HCT116 (cell line): ENCODE results near the gene SMAD9. TPM values are rescaled to one million over a fixed set of nuclear protein-coding genes. Genes with fewer than 3 reads are reported as not detected.

ENCODE experiments used
- ATAC-seq: fragments of 200-7000 bp; cut with Tn5 transposase; 2 replicates; pipeline ENCODE4 v1.9.1; 2020; ENCODE audit warnings: mild to moderate bottlenecking, moderate library complexity
- BruUV-seq: library from RNA; stranded (reverse); fragments of 400-500 nt; replicated peaks from 2 replicates; lab custom pipeline; 2021; lab: Mats Ljungman, UMichigan
- CTCF ChIA-PET: fragments of 300-600 bp; sonication (Branson Sonifier 250); formaldehyde crosslinking; loops from one replicate; lab custom pipeline; 2021; ENCODE audit warnings: antibody characterized with exemption; lab: Charles Lee
- POLR2A ChIA-PET: fragments of 300-600, 350-600 bp; sonication (Branson Sonifier 250); formaldehyde crosslinking; loops from one replicate; lab custom pipeline; 2021; ENCODE audit warnings: antibody characterized with exemption; lab: Charles Lee
- RAD21 ChIA-PET, 2 experiments: fragments of 300-600 bp; sonication (Branson Sonifier 250); formaldehyde crosslinking; loops; one replicate each; lab custom pipeline; 2023; ENCODE audit warnings: low total read pairs in 2 of 2; ENCODE audit not compliant: uncharacterized antibody in 2 of 2, unreplicated experiment in 2 of 2, low non-redundant PET in 1 of 2; lab: Charles Lee
- DNase-seq: peaks from one replicate; pipeline ENCODE4 v3.0.0-alpha.2; 2010; ENCODE audit warnings: low read depth, low spot score
- H2AFZ ChIP-seq: fragments of 200-600 bp; shearing (Covaris generic), sonication (generic); 2 replicates; pipeline ENCODE4 v1.6.1; 2017; ENCODE audit warnings: low read depth, mixed run types, mixed read lengths, antibody characterized with exemption, low read length; ENCODE audit not compliant: poor library complexity, severe bottlenecking
- H3K27ac ChIP-seq: 2 replicates; pipeline ENCODE4 v1.5.1; 2012; ENCODE audit warnings: low read depth, low read length
- H3K27me3 ChIP-seq: fragments of 200-600 bp; sonication (generic); 2 replicates; pipeline ENCODE4 v1.6.1; 2016; ENCODE audit warnings: mixed run types, low read length, mixed read lengths; ENCODE audit not compliant: insufficient read depth
- H3K36me3 ChIP-seq, 2 experiments: fragments of 200-500 bp in 1 of 2; fragments of 200-600 bp in 1 of 2; sonication (Bioruptor generic) in 1 of 2; sonication (generic) in 1 of 2; 2 replicates each; pipeline versions ENCODE4 v1.5.1 to v1.6.1; 2014 to 2016; ENCODE audit warnings: low read length in 2 of 2, inconsistent platforms in 1 of 2, mixed read lengths in 1 of 2, mixed run types in 1 of 2; ENCODE audit not compliant: insufficient read depth in 2 of 2, control insufficient read depth in 1 of 2
- H3K4me1 ChIP-seq, 2 experiments: fragments of 200-600 bp in 1 of 2; sonication (generic) in 1 of 2; 2 replicates each; pipeline versions ENCODE4 v1.5.1 to v1.6.1; 2012 to 2017; ENCODE audit warnings: low read length in 2 of 2, inconsistent platforms in 1 of 2, mild to moderate bottlenecking in 1 of 2, mixed read lengths in 1 of 2, mixed run types in 1 of 2, moderate library complexity in 1 of 2; ENCODE audit not compliant: insufficient read depth in 2 of 2, control insufficient read depth in 1 of 2
- H3K4me2 ChIP-seq: fragments of 200-600 bp; sonication (generic); 2 replicates; pipeline ENCODE4 v1.6.1; 2017; ENCODE audit warnings: mixed run types, low read length, mixed read lengths
- H3K4me3 ChIP-seq, 2 experiments: fragments of 200-600 bp in 1 of 2; sonication (generic) in 1 of 2; replicated peaks in 1 of 2; 2 replicates each; pipeline ENCODE4 v1.5.1; 2011 to 2016; ENCODE audit warnings: low read length in 2 of 2, control low read depth in 1 of 2, low read depth in 1 of 2, mild to moderate bottlenecking in 1 of 2, mixed read lengths in 1 of 2, mixed run types in 1 of 2
- H3K79me2 ChIP-seq: fragments of 200-600 bp; sonication (generic); 2 replicates; pipeline ENCODE4 v1.6.1; 2017; ENCODE audit warnings: mild to moderate bottlenecking, mixed run types, low read length, moderate library complexity, mixed read lengths; ENCODE audit not compliant: insufficient read depth
- H3K9ac ChIP-seq: fragments of 200-600 bp; sonication (generic); 2 replicates; pipeline ENCODE4 v1.6.1; 2016; ENCODE audit warnings: low read length, mixed read lengths
- H3K9me2 ChIP-seq: fragments of 200-600 bp; sonication (generic), shearing (Covaris generic); 2 replicates; pipeline ENCODE4 v1.6.1; 2017; ENCODE audit warnings: mixed run types, mild to moderate bottlenecking, moderate library complexity; ENCODE audit not compliant: insufficient read depth
- H3K9me3 ChIP-seq, 2 experiments: fragments of 200-500 bp in 1 of 2; fragments of 200-600 bp in 1 of 2; sonication (Bioruptor generic) in 1 of 2; sonication (generic) in 1 of 2; 2 replicates each; pipeline ENCODE4 v1.6.1; 2014 to 2017; ENCODE audit warnings: low read length in 2 of 2, mixed read lengths in 2 of 2, inconsistent platforms in 1 of 2, low read depth in 1 of 2, mild to moderate bottlenecking in 1 of 2, mixed run types in 1 of 2, moderate library complexity in 1 of 2; ENCODE audit not compliant: control insufficient read depth in 1 of 2, insufficient read depth in 1 of 2
- H4K20me1 ChIP-seq: fragments of 200-600 bp; sonication (generic), shearing (Covaris generic); 2 replicates; pipeline ENCODE4 v1.6.1; 2017; ENCODE audit warnings: mixed run types, mild to moderate bottlenecking, moderate library complexity; ENCODE audit not compliant: insufficient read depth
- CBX3 ChIP-seq: IDR thresholded peaks from 2 replicates; pipeline ENCODE4 v1.6.1; 2012; ENCODE audit warnings: low read depth
- EGR1 ChIP-seq: IDR thresholded peaks from 2 replicates; pipeline ENCODE4 v1.6.1; 2012; ENCODE audit warnings: low read depth
- ELF1 ChIP-seq: IDR thresholded peaks from 2 replicates; pipeline ENCODE4 v1.6.1; 2012; ENCODE audit warnings: low read depth, borderline replicate concordance
- EZH2 ChIP-seq: fragments of 200-600 bp; sonication (generic); IDR thresholded peaks from 2 replicates; pipeline ENCODE4 v1.6.1; 2017; ENCODE audit warnings: antibody characterized with exemption, mixed run types
- EZH2phosphoT487 ChIP-seq: fragments of 200-600 bp; IDR thresholded peaks from 2 replicates; pipeline ENCODE4 v1.6.1; 2018; ENCODE audit warnings: antibody characterized with exemption, borderline replicate concordance
- FOSL1 ChIP-seq: IDR thresholded peaks from 2 replicates; pipeline ENCODE4 v1.6.1; 2012; ENCODE audit warnings: low read depth
- POLR2A ChIP-seq: IDR thresholded peaks from 2 replicates; pipeline ENCODE4 v1.7.0; 2011; ENCODE audit warnings: borderline replicate concordance; ENCODE audit not compliant: insufficient read depth, insufficient read length; ENCODE audit errors: extremely low read depth
- POLR2AphosphoS5 ChIP-seq: IDR thresholded peaks from 2 replicates; pipeline ENCODE4 v1.6.1; 2011; ENCODE audit warnings: mild to moderate bottlenecking, low read depth, low read length, moderate library complexity
- SP1 ChIP-seq: IDR thresholded peaks from 2 replicates; pipeline ENCODE4 v1.6.1; 2012; ENCODE audit warnings: low read depth
- SRF ChIP-seq: IDR thresholded peaks from 2 replicates; pipeline ENCODE4 v1.6.1; 2012; ENCODE audit warnings: low read depth
- TCF7L2 ChIP-seq: IDR thresholded peaks from 2 replicates; pipeline ENCODE4 v1.7.0; 2011; ENCODE audit warnings: borderline replicate concordance, inconsistent platforms; ENCODE audit not compliant: insufficient read depth, insufficient read length; ENCODE audit errors: extremely low read depth
- YY1 ChIP-seq: IDR thresholded peaks from 2 replicates; pipeline ENCODE4 v1.6.1; 2011; ENCODE audit warnings: low read length, low read depth, moderate library complexity, mild to moderate bottlenecking; ENCODE audit not compliant: insufficient replicate concordance; ENCODE audit errors: extremely low read depth
- ZFX ChIP-seq: fragments of 450-650 bp; IDR thresholded peaks from 2 replicates; pipeline ENCODE4 v1.6.1; 2017
- intact Hi-C: fragments of 100-400 bp; cut with micrococcal nuclease; formaldehyde crosslinking; loops from 2 replicates; pipeline ENCODE4 v1.10.0; 2022
- total RNA-seq: library from RNA; stranded (reverse); gene quantifications from one replicate; pipeline ENCODE4 v1.2.1, GENCODE V29; 2021; ENCODE audit not compliant: unreplicated experiment
- TF ChIP-seq, protein P1 (sequence below): IDR thresholded peaks from 2 replicates; pipeline ENCODE4 v1.6.1; 2012; ENCODE audit warnings: low read depth
- TF ChIP-seq, protein P2 (sequence below): IDR thresholded peaks from 2 replicates; pipeline ENCODE4 v1.6.1; 2012
- TF ChIP-seq, protein P3 (sequence below): IDR thresholded peaks from 2 replicates; pipeline ENCODE4 v1.6.1; 2011; ENCODE audit warnings: mild to moderate bottlenecking, low read length, moderate library complexity; ENCODE audit not compliant: insufficient replicate concordance; ENCODE audit errors: extremely low read depth
- TF ChIP-seq, protein P4 (sequence below), 3 experiments: fragments of 200-600 bp in 1 of 3; sonication (generic) in 1 of 3; IDR thresholded peaks in 2 of 3; conservative IDR thresholded peaks in 1 of 3; 2 replicates each; pipeline ENCODE4 v1.5.1; 2012 to 2017; ENCODE audit warnings: low read depth in 2 of 3, low read length in 2 of 3, antibody characterized with exemption in 1 of 3, borderline replicate concordance in 1 of 3, control low read depth in 1 of 3, mild to moderate bottlenecking in 1 of 3, mixed read lengths in 1 of 3, mixed run types in 1 of 3, moderate library complexity in 1 of 3; ENCODE audit not compliant: insufficient read depth in 1 of 3

The SMAD9 gene
- total RNA-seq, 1 experiment from 2014 or later: 4.3 TPM

DNA sequence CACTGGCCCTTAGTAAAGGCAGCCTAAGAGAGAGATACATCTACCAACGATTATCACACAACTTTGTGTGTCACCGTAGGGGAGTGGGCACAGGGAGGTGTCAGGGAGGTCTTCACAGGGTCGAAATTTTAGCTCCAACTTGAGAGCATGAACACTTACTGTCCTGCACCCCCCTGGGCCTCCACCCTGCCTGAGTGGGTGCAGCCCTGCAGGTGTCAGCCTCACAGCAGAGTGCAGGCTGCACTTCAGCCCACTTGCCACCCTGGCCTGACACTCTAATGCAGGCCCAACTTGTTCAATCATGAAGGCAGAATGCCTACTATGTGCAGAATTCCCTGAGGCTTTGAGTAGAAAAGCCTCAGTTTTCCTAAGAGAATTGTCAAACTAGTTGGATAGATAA lies 4.0 kb upstream of the SMAD9 start (continued):
- TF ChIP-seq ELF1: no peak
- no peak for TF ChIP-seq CBX3
- TF ChIP-seq SP1: no peak
- TF ChIP-seq FOSL1: no peak
- TF ChIP-seq EZH2: no peak
- no peak for TF ChIP-seq ZFX
- TF ChIP-seq, protein P1, sequence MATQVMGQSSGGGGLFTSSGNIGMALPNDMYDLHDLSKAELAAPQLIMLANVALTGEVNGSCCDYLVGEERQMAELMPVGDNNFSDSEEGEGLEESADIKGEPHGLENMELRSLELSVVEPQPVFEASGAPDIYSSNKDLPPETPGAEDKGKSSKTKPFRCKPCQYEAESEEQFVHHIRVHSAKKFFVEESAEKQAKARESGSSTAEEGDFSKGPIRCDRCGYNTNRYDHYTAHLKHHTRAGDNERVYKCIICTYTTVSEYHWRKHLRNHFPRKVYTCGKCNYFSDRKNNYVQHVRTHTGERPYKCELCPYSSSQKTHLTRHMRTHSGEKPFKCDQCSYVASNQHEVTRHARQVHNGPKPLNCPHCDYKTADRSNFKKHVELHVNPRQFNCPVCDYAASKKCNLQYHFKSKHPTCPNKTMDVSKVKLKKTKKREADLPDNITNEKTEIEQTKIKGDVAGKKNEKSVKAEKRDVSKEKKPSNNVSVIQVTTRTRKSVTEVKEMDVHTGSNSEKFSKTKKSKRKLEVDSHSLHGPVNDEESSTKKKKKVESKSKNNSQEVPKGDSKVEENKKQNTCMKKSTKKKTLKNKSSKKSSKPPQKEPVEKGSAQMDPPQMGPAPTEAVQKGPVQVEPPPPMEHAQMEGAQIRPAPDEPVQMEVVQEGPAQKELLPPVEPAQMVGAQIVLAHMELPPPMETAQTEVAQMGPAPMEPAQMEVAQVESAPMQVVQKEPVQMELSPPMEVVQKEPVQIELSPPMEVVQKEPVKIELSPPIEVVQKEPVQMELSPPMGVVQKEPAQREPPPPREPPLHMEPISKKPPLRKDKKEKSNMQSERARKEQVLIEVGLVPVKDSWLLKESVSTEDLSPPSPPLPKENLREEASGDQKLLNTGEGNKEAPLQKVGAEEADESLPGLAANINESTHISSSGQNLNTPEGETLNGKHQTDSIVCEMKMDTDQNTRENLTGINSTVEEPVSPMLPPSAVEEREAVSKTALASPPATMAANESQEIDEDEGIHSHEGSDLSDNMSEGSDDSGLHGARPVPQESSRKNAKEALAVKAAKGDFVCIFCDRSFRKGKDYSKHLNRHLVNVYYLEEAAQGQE: no peak
- TF ChIP-seq EZH2phosphoT487: no peak
- no peak for TF ChIP-seq SRF

DNA sequence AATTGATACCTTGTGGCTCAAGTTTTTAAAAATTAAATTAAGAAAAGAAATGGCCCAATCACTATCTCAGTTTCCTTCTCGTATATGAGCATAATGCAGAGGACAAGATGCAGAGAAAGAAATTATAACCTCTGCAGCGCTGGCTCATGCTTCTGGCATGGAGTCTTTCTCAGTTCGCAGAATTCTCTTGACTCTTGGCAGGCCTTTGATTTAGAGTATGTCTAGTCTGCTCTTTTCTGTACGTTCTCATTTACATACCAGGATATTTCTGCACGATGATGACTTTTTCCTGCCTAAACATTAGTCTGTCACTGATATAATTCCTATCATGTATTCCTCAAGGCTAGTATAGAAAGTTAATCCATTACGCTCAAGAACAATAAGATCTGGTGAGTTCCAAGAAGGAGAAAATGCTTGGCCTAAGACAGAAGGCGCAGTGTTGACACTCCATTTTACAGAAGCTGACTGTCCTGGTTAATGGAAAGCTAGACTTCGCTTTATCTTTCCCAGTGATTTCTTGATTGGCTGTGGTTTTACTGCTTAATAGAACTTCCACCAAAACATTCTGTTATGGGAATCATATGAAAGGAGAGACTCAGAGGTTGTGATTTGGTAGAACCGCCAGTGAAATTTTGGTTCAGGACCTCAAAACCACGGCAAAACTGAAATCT lies 1.7 kb upstream of the SMAD9 start:
- H3K9ac ChIP-seq: no peak overlapping the region
- intact Hi-C loops: no loop called here
- ChIA-PET RAD21 (no interaction called here), POLR2A (no interaction called here), CTCF (no interaction called here)
- no peak overlapping the region for H3K27ac ChIP-seq
- no peaks in the 10 kb centered on the region for H4K20me1 ChIP-seq
- BruUV-seq: no TSS peak
- H3K36me3 ChIP-seq: no peaks in the 10 kb centered on the region
- H3K9me2 ChIP-seq: no peaks in the 10 kb centered on the region
- ATAC-seq (no peak), DNase-seq (no peak)
- H3K9me3 ChIP-seq: no peaks in the 10 kb centered on the region
- no peak overlapping the region for H2AFZ ChIP-seq
- no peaks in the 10 kb centered on the region for H3K27me3 ChIP-seq
- peaks cover 4 to 13% of the 10 kb centered on the region in 2 experiments; a peak in 3 of 4 replicates for H3K4me1 ChIP-seq
- no peaks in the 10 kb centered on the region for H3K79me2 ChIP-seq
- H3K4me2 ChIP-seq: no peak overlapping the region
- H3K4me3 ChIP-seq: no peak overlapping the region
- TF ChIP-seq FOSL1 (no peak), EZH2 (no peak), EGR1 (no peak), YY1 (no peak), SRF (no peak), POLR2AphosphoS5 (no peak), EZH2phosphoT487 (no peak), POLR2A (no peak), TCF7L2 (no peak), ELF1 (no peak), ZFX (no peak)
- TF ChIP-seq, protein P2, sequence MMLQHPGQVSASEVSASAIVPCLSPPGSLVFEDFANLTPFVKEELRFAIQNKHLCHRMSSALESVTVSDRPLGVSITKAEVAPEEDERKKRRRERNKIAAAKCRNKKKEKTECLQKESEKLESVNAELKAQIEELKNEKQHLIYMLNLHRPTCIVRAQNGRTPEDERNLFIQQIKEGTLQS: no peak
- TF ChIP-seq, protein P3, sequence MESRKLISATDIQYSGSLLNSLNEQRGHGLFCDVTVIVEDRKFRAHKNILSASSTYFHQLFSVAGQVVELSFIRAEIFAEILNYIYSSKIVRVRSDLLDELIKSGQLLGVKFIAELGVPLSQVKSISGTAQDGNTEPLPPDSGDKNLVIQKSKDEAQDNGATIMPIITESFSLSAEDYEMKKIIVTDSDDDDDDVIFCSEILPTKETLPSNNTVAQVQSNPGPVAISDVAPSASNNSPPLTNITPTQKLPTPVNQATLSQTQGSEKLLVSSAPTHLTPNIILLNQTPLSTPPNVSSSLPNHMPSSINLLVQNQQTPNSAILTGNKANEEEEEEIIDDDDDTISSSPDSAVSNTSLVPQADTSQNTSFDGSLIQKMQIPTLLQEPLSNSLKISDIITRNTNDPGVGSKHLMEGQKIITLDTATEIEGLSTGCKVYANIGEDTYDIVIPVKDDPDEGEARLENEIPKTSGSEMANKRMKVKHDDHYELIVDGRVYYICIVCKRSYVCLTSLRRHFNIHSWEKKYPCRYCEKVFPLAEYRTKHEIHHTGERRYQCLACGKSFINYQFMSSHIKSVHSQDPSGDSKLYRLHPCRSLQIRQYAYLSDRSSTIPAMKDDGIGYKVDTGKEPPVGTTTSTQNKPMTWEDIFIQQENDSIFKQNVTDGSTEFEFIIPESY: no peak
- TF ChIP-seq, protein P4, sequence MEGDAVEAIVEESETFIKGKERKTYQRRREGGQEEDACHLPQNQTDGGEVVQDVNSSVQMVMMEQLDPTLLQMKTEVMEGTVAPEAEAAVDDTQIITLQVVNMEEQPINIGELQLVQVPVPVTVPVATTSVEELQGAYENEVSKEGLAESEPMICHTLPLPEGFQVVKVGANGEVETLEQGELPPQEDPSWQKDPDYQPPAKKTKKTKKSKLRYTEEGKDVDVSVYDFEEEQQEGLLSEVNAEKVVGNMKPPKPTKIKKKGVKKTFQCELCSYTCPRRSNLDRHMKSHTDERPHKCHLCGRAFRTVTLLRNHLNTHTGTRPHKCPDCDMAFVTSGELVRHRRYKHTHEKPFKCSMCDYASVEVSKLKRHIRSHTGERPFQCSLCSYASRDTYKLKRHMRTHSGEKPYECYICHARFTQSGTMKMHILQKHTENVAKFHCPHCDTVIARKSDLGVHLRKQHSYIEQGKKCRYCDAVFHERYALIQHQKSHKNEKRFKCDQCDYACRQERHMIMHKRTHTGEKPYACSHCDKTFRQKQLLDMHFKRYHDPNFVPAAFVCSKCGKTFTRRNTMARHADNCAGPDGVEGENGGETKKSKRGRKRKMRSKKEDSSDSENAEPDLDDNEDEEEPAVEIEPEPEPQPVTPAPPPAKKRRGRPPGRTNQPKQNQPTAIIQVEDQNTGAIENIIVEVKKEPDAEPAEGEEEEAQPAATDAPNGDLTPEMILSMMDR (IDR thresholded peaks at IDR 0.05 in 2 of 3, conservative IDR thresholded peaks at IDR 0.05 in 1 of 3; ENCODE audit: borderline replicate concordance in 1 of 3, insufficient read depth in 1 of 3, low read depth in 2 of 3, low read length in 2 of 3): no peak
